ENCODE results near the gene VASH1.
"Not testable (repeated sequence)": the region's sequence is repeated elsewhere in the genome, so short reads cannot be mapped to it uniquely, and the experiment has no call there.

Gene VASH1

GRCh38 chr14:76761136-76761959 is at the start of gene VASH1:
Gene VASH1, plus strand, starts transcription at chr14:76761468. Its CDS starts 1,354 bp downstream, at chr14:76762822.
- peak; percentile 75 for DNase-seq

GRCh38 chr14:76713121-76713520 is 48.1 kb upstream of the VASH1 start:
- no peak for DNase-seq

- no peak for DNase-seq
Measured at GRCh38 chr14:76714470-76714869, 46.8 kb upstream of the VASH1 start.

GRCh38 chr14:76715101-76715500 is 46.2 kb upstream of the VASH1 start:
- DNase-seq = no peak

- peak; percentile 36 for DNase-seq
Measured at GRCh38 chr14:76715511-76716081, 45.7 kb upstream of the VASH1 start.

GRCh38 chr14:76716285-76716684 is 45.0 kb upstream of the VASH1 start:
- DNase-seq = no peak

- no peak for DNase-seq
Measured at GRCh38 chr14:76717508-76718290, 43.6 kb upstream of the VASH1 start.

- DNase-seq = no peak
Measured at GRCh38 chr14:76718306-76719040, 42.8 kb upstream of the VASH1 start.

GRCh38 chr14:76719666-76720065 is 41.6 kb upstream of the VASH1 start:
- no peak for DNase-seq

- peak; percentile 40 for DNase-seq
Measured at GRCh38 chr14:76720382-76720813, 40.9 kb upstream of the VASH1 start.

GRCh38 chr14:76721506-76721905 is 39.8 kb upstream of the VASH1 start:
- not testable (repeated sequence) for DNase-seq

GRCh38 chr14:76724651-76725550 is 36.4 kb upstream of the VASH1 start:
- DNase-seq = no peak

GRCh38 chr14:76726551-76726970 is 34.7 kb upstream of the VASH1 start:
- no peak for DNase-seq

GRCh38 chr14:76727384-76727783 is 33.9 kb upstream of the VASH1 start:
- no peak for DNase-seq

GRCh38 chr14:76727901-76728300 is 33.4 kb upstream of the VASH1 start:
- no peak for DNase-seq

- no peak for DNase-seq
Measured at GRCh38 chr14:76729258-76729657, 32.0 kb upstream of the VASH1 start.

- DNase-seq = no peak
Measured at GRCh38 chr14:76729953-76730505, 31.2 kb upstream of the VASH1 start.

- DNase-seq = not testable (repeated sequence)
Measured at GRCh38 chr14:76734501-76734900, 26.8 kb upstream of the VASH1 start.

- no peak for DNase-seq
Measured at GRCh38 chr14:76736514-76736913, 24.8 kb upstream of the VASH1 start.

- no peak for DNase-seq
Measured at GRCh38 chr14:76741074-76741473, 20.2 kb upstream of the VASH1 start.

- no peak for DNase-seq
Measured at GRCh38 chr14:76742185-76742584, 19.1 kb upstream of the VASH1 start.
